ENCODE measurements around the gene ERICH3. TPM values are rescaled to one million over a fixed set of nuclear protein-coding genes. Genes with fewer than 3 reads are reported as not detected.

Gene ERICH3
- total RNA-seq, 1 experiment from 2014 or later: not detected

GRCh38 chr1:74534241-74534640 is 139.4 kb downstream of the ERICH3 start:
- in situ Hi-C loops (cut with HindIII; ENCODE audit: low pct_unique_long_range_greater_than_20kb, low sequenced_read_pairs): no loop called here

GRCh38 chr1:74531796-74532195 is 141.8 kb downstream of the ERICH3 start:
- in situ Hi-C loops (cut with HindIII; ENCODE audit: low pct_unique_long_range_greater_than_20kb, low sequenced_read_pairs): no loop called here
- DNase-seq (ENCODE audit: low read depth): no peak

More at GRCh38 chr1:74534241-74534640, 139.4 kb downstream of the ERICH3 start:
- DNase-seq (ENCODE audit: low read depth): no peak

GRCh38 chr1:74530892-74531291 is 142.7 kb downstream of the ERICH3 start:
- no peak for DNase-seq (ENCODE audit: low read depth)
- in situ Hi-C loops (cut with HindIII; ENCODE audit: low pct_unique_long_range_greater_than_20kb, low sequenced_read_pairs): no loop called here

GRCh38 chr1:74528123-74528522 is 145.5 kb downstream of the ERICH3 start:
- no peak for DNase-seq (ENCODE audit: low read depth)
- in situ Hi-C loops (cut with HindIII; ENCODE audit: low pct_unique_long_range_greater_than_20kb, low sequenced_read_pairs): no loop called here

DNA sequence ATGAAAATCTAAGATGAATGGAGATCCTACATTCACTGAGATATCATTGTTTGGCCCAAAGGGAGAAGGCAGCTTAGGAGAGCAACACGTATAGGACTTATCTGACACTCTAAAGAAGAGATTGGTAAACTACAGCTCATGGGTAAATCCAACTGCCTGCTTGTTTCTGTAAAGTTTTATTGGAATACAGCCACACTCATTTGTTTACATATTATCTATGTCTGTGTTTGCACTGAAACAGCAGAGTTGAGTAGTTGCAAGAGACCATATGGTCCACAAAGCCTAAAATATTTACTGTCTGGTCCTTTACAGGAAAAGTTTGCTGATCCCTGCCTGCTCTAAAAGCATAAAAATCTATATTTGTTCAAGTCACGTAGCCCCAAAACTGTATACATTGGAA is 146.9 kb downstream of the ERICH3 start:
- in situ Hi-C loops (cut with HindIII; ENCODE audit: low pct_unique_long_range_greater_than_20kb, low sequenced_read_pairs): no loop called here
- DNase-seq (ENCODE audit: low read depth): no peak

- DNase-seq (ENCODE audit: low read depth): no peak
- in situ Hi-C loops (cut with HindIII; ENCODE audit: low pct_unique_long_range_greater_than_20kb, low sequenced_read_pairs): no loop called here
Measured at GRCh38 chr1:74523873-74524480, 149.6 kb downstream of the ERICH3 start.

DNA sequence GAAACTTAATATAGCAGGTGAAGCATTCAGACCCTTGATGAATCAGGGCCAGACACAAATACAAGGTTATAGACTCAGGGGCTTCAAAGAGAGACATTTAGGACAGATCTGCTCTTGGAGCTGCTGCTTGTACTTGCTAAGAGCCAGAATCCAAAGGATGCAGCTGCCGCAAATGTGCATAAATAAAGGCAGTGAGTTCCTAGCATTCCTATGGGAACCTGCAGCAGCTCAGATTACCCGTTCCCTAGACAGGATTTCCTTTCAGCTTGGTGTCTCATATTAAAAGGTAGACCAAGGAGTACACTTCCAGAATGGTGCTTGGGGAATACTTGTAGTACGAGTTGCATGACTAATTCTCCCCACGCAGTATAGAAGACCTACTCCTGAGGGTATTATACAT is 151.4 kb downstream of the ERICH3 start:
- DNase-seq (ENCODE audit: low read depth): no peak

More for the DNA sequence above, 151.4 kb downstream of the ERICH3 start:
- in situ Hi-C loops (cut with HindIII; ENCODE audit: low pct_unique_long_range_greater_than_20kb, low sequenced_read_pairs): no loop called here

Other genes with a start within 250 kb of the ERICH3 start
- not detected in 2 replicates for gene LRRC53, start 161.2 kb downstream of the ERICH3 start, total RNA-seq (2014; rRNA removed; shearing (Covaris generic); ENCODE audit: low replicate concordance)
- 150 and 197 TPM in 2 replicates for gene CRYZ, start 59.3 kb upstream of the ERICH3 start, total RNA-seq (2014; rRNA removed; shearing (Covaris generic); ENCODE audit: low replicate concordance)
- gene TYW3, start 59.4 kb upstream of the ERICH3 start, total RNA-seq (2014; rRNA removed; shearing (Covaris generic); ENCODE audit: low replicate concordance): 10.0 and 13.7 TPM in 2 replicates